Loucy (cell line): Measurements from ENCODE around the gene LILRB3.
"Not testable (repeated sequence)": the region's sequence is repeated elsewhere in the genome, so short reads cannot be mapped to it uniquely, and the experiment has no call there.

ENCODE experiments used
- H2AFZ ChIP-seq: fragments of 200-600 bp; sonication (generic); 2 replicates; pipeline ENCODE4 v1.6.0; 2016; ENCODE audit warnings: antibody characterized with exemption, mild to moderate bottlenecking, low read length, moderate library complexity
- H3F3A ChIP-seq: fragments of 200-600 bp; 2 replicates; pipeline ENCODE4 v1.6.0; 2016; ENCODE audit warnings: antibody characterized with exemption, low read depth, mild to moderate bottlenecking
- H3K27me3 ChIP-seq: fragments of 200-600 bp; sonication (generic); 2 replicates; pipeline ENCODE4 v1.6.1; 2014; ENCODE audit warnings: low read length, mild to moderate bottlenecking; ENCODE audit not compliant: insufficient read depth, poor library complexity, severe bottlenecking
- H3K36me3 ChIP-seq: fragments of 200-600 bp; sonication (generic); 2 replicates; pipeline ENCODE4 v1.6.1; 2016; ENCODE audit warnings: low read length; ENCODE audit not compliant: insufficient read depth
- H3K4me1 ChIP-seq: fragments of 200-600 bp; sonication (generic); 2 replicates; pipeline ENCODE4 v1.5.1; 2014; ENCODE audit warnings: low read length, mild to moderate bottlenecking; ENCODE audit not compliant: insufficient read depth, poor library complexity, severe bottlenecking
- H3K4me2 ChIP-seq: fragments of 200-600 bp; sonication (generic); 2 replicates; pipeline ENCODE4 v1.6.0; 2014; ENCODE audit warnings: antibody characterized with exemption, low read length, low read depth, mild to moderate bottlenecking; ENCODE audit not compliant: poor library complexity, severe bottlenecking
- H3K4me3 ChIP-seq: fragments of 200-600 bp; sonication (generic); 2 replicates; pipeline ENCODE4 v1.5.1; 2014; ENCODE audit warnings: low read length, mild to moderate bottlenecking, mixed read lengths; ENCODE audit not compliant: poor library complexity, severe bottlenecking
- H3K79me2 ChIP-seq: fragments of 200-600 bp; sonication (generic); 2 replicates; pipeline ENCODE4 v1.6.1; 2014; ENCODE audit warnings: low read length; ENCODE audit not compliant: insufficient read depth
- H3K9ac ChIP-seq: fragments of 200-600 bp; sonication (generic); 2 replicates; pipeline ENCODE4 v1.6.0; 2014; ENCODE audit warnings: mild to moderate bottlenecking, low read depth, low read length, moderate library complexity; ENCODE audit not compliant: poor library complexity, severe bottlenecking
- H3K9me2 ChIP-seq: fragments of 200-600 bp; sonication (generic); replicated peaks from 2 replicates; pipeline ENCODE4 v1.6.1; 2016; ENCODE audit warnings: low read depth, low read length, mixed read lengths
- H3K9me3 ChIP-seq: fragments of 200-600 bp; sonication (generic); 2 replicates; pipeline ENCODE4 v1.6.1; 2014; ENCODE audit warnings: mild to moderate bottlenecking, antibody characterized with exemption, low read length, low read depth; ENCODE audit not compliant: insufficient read depth
- H4K20me1 ChIP-seq: fragments of 200-600 bp; sonication (generic); 2 replicates; pipeline ENCODE4 v1.6.0; 2014; ENCODE audit warnings: antibody characterized with exemption, low read length, mild to moderate bottlenecking; ENCODE audit not compliant: insufficient read depth, poor library complexity, severe bottlenecking
- CTCF ChIP-seq: fragments of 200-600 bp; sonication (generic); conservative IDR thresholded peaks from 2 replicates; pipeline ENCODE4 v1.5.1; 2014; ENCODE audit warnings: mild to moderate bottlenecking, antibody characterized with exemption, low read length
- EZH2phosphoT487 ChIP-seq: fragments of 200-600 bp; IDR thresholded peaks from 2 replicates; pipeline ENCODE4 v1.6.1; 2018; ENCODE audit warnings: antibody characterized with exemption, mild to moderate bottlenecking, moderate library complexity, borderline replicate concordance

The LILRB3 gene

GRCh38 chr19:54245936-54246335 lies 23.1 kb upstream of the LILRB3 start:
- Histone ChIP-seq H3K4me1 (peaks cover 12% of the 10 kb centered on the region), H2AFZ (no peak overlapping the region), H4K20me1 (no peaks in the 10 kb centered on the region), H3K79me2 (no peaks in the 10 kb centered on the region), H3K9ac (no peak overlapping the region), H3K36me3 (no peaks in the 10 kb centered on the region), H3K9me3 (no peaks in the 10 kb centered on the region), H3K4me3 (no peak overlapping the region), H3K9me2 (no peaks in the 10 kb centered on the region), H3K4me2 (no peak overlapping the region), H3F3A (no peaks in the 10 kb centered on the region), H3K27me3 (no peaks in the 10 kb centered on the region)
- no peak for TF ChIP-seq CTCF
- no peak for TF ChIP-seq EZH2phosphoT487

DNA sequence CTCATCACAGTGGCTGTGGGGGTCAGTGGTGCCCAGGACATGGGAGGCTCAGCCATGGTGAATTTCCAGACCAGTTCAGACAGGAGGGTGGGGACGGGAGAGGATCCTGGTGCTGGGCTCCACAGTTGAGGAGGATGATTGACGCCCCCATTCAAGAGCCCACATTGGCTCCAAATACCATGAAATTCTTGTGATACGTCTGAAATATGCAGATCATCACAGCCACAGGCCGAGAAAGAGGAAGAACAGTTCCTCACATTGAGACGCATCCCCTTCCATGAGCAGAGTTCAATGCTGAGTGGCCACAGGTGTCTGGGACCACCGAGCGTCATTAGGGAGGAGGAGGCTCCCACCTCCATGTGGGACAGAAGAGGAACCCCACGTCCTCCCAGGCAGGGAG lies 21.0 kb upstream of the LILRB3 start:
- H3K4me3 ChIP-seq, H3F3A ChIP-seq, H4K20me1 ChIP-seq, H3K27me3 ChIP-seq, H3K9ac ChIP-seq, H3K9me3 ChIP-seq, H3K4me2 ChIP-seq, H3K79me2 ChIP-seq, H3K36me3 ChIP-seq, H3K9me2 ChIP-seq, H2AFZ ChIP-seq: not testable (repeated sequence)
- peaks cover 12% of the 10 kb centered on the region for H3K4me1 ChIP-seq

DNA sequence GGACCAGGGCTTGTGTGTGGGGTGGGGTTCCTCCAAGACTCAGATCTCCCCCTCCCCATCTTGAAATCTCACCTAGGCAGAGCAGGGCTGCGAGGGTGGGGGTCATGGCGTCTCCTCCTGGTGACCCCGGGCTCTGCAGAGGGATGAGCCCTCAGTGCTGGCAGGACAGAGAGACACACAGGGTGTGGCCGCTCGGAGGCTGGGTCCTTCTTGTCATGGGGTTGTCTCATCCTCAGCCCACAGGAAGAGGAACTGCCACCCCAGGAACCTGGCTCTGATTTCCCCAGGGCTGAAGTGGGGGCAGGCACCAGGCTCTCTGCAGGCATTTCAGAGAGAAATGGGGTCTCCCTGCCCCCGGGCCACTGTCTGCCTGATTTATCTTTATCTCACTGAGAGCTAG lies 19.8 kb upstream of the LILRB3 start, which contains the start of gene LILRA6:
LILRA6 (minus strand) TSS at position 145 of the 400 bp plus-strand sequence.
- H3F3A ChIP-seq, H3K36me3 ChIP-seq, H2AFZ ChIP-seq, H3K79me2 ChIP-seq, H3K9me3 ChIP-seq, H3K4me1 ChIP-seq, H3K9ac ChIP-seq, H3K4me2 ChIP-seq, H3K9me2 ChIP-seq, H3K4me3 ChIP-seq, H4K20me1 ChIP-seq, H3K27me3 ChIP-seq: not testable (repeated sequence)

GRCh38 chr19:54242234-54242633 lies 19.4 kb upstream of the LILRB3 start:
- not testable (repeated sequence) for H3K9ac ChIP-seq, H3K79me2 ChIP-seq, H3K4me3 ChIP-seq

DNA sequence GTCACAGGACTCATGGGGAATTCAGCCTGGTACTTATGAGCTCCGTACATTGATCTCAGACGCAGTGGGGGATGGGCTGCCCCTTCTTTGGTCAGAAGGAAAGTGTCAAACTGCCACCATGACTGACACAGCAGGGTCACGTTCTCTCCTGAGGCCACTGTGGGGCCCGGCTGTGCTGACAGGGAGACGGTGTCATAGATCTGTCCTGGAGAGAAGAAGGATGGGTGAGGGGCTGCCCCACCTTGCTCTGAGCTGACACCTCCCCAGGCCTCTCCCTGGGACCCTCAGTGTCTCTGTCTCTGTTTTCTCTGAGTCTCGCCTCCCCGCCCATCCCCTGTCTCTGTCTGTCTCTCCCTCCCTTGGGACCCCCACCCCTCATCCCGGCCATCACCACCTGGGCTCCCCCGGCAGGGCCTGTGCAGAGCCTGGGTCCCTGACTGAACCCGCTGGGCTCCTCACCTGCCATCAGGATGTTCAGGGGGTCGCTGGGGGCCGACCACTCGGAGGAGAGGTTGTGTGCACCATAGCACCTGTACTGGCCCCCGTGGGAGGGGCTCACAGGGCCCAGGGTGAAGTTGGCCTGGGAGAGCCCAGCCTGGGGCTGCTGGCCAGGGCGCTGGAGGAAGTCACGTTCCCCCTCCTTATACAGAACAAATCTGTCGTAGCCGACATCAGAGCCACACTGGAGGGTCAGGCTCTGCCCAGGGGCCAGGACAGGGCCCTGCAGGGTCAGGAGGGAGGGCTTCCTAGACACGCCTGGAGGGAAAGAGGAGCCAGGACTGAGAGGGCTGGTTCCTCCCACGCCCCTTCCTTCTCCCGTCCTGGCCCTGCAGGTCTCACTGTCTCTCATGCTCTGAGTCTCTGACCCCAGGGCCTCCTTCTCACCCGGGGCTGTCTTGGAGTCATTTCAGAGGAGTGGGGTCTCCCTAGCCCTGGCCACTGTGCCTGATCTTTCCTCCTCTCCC lies 17.8 kb upstream of the LILRB3 start:
- not testable (repeated sequence) for H4K20me1 ChIP-seq, H3K9ac ChIP-seq, H3K36me3 ChIP-seq, H3K4me1 ChIP-seq, H3F3A ChIP-seq, H3K4me3 ChIP-seq, H3K79me2 ChIP-seq, H3K4me2 ChIP-seq, H3K9me3 ChIP-seq, H3K27me3 ChIP-seq, H2AFZ ChIP-seq, H3K9me2 ChIP-seq

More at GRCh38 chr19:54242234-54242633, 19.4 kb upstream of the LILRB3 start:
- not testable (repeated sequence) for H3F3A ChIP-seq, H3K9me2 ChIP-seq, H3K27me3 ChIP-seq, H4K20me1 ChIP-seq, H3K4me2 ChIP-seq, H2AFZ ChIP-seq, H3K4me1 ChIP-seq, H3K9me3 ChIP-seq, H3K36me3 ChIP-seq

GRCh38 chr19:54239491-54240371 lies 16.9 kb upstream of the LILRB3 start:
- not testable (repeated sequence) for H3K9me2 ChIP-seq, H3K27me3 ChIP-seq, H3K4me2 ChIP-seq, H3F3A ChIP-seq, H4K20me1 ChIP-seq, H3K9me3 ChIP-seq, H3K4me1 ChIP-seq, H3K36me3 ChIP-seq, H3K79me2 ChIP-seq, H3K4me3 ChIP-seq, H2AFZ ChIP-seq, H3K9ac ChIP-seq
